ENCODE data around the gene FARS2. TPM values are rescaled to one million over a fixed set of nuclear protein-coding genes. Genes with fewer than 3 reads are reported as not detected.

FARS2 gene
- total and polyA plus RNA-seq, 2 donors (not counting 3 experiments of a cell fraction or from before 2014, with no cell fraction given) = 20.2 to 20.5 TPM

DNA sequence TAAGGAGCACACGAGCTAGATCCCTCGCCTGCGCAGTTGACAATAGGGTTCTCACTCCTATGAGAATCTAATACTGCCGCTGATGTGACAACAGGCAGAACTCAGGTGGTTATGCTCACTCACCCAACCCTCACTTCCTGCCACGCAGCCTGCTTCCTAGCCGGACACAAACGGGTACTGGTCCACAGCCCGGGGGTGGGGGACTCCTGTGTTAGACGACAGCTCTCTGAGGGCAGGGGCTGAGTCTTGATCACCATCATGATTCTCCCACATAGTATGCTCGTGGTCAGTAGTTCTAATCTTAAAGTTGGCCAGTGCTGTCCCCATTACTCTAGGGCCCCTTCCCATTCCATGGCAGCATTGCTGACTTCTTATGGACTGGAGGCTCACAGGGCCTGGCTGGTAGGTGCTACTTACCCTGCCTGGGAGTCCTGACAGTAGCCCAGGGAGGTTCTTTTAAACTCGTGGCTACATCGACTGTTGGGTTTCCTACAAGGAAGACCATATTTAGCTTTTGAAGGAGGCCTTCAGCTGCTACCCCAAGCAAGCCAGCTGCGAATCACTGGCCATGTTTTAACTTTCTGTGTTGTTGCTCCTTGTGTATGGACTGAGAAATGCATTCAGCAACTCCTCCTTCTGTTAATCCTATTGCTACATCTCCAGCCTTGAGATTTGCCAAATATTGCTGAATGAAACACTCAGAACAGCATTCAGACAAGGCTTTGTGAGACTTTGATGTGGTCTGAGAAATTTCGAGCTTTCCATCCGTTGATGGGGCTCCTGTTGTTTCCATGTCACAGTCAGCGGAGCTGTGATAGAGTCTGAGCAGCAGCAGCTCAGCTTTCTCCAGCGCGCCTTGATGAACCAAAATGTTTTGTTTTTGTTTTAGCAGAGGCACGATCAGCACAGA, 445.1 kb downstream of the FARS2 start:
- Histone ChIP-seq H3K4me3 (replicated peaks in 1 of 3; ENCODE audit: insufficient read depth in 1 of 3, low read depth in 1 of 3, low read length in 3 of 3) (no peak overlapping the region), H4K20me1 (replicated peaks; ENCODE audit: control insufficient read depth, extremely low read depth, insufficient read depth, low read length) (no peaks in the 10 kb centered on the region), H3K79me2 (ENCODE audit: control insufficient read depth, insufficient read depth, low read length) (no peaks in the 10 kb centered on the region), H3K4me2 (ENCODE audit: insufficient read depth, low read length) (no peak overlapping the region), H3K36me3 (ENCODE audit: control insufficient read depth in 2 of 2, extremely low read depth in 1 of 2, insufficient read depth in 2 of 2, low read length in 2 of 2) (no peaks in the 10 kb centered on the region), H3K9me1 (replicated peaks; ENCODE audit: control insufficient read depth, extremely low read depth, insufficient read depth, low read length) (no peaks in the 10 kb centered on the region), H3K9ac (replicated peaks; ENCODE audit: extremely low read depth, insufficient read depth, low read length) (no peak overlapping the region), H3K4me1 (ENCODE audit: control insufficient read depth, extremely low read depth, insufficient read depth, low read length) (no peaks in the 10 kb centered on the region), H2AFZ (ENCODE audit: low read depth, low read length) (no peak overlapping the region), H3K27me3 (ENCODE audit: control insufficient read depth in 2 of 2, insufficient read depth in 2 of 2, low read length in 2 of 2) (no peaks in the 10 kb centered on the region), H3K9me3 (replicated peaks; ENCODE audit: control insufficient read depth, insufficient read depth, low read length) (no peaks in the 10 kb centered on the region), H3K27ac (ENCODE audit: insufficient read depth, low read depth, low read length) (no peak overlapping the region)
- CTCF ChIA-PET = no interaction called here
- intact Hi-C loops (cut with micrococcal nuclease) = no loop called here
- dilution Hi-C loops (cut with MboI; ENCODE audit: extremely low pct_ligation_motif_present, low sequenced_read_pairs) = no loop called here
- POLR2A ChIA-PET = no interaction called here
- DNase-seq (ENCODE audit: low read depth, low spot score) (no peak), FAIRE-seq (no peak)
- TF ChIP-seq GATA2 (IDR thresholded peaks at IDR 0.05; ENCODE audit: insufficient read depth, insufficient read length, low read depth, low read length) (no peak), MYC (IDR thresholded peaks at IDR 0.05; ENCODE audit: low read depth, low read length) (no peak), POLR2AphosphoS5 (IDR thresholded peaks at IDR 0.05; ENCODE audit: insufficient read depth, low read depth, low read length) (no peak), JUN (IDR thresholded peaks at IDR 0.05; ENCODE audit: borderline replicate concordance, insufficient read depth, insufficient read length, low read depth) (no peak), FOS (IDR thresholded peaks at IDR 0.05; ENCODE audit: borderline replicate concordance, insufficient read depth, low read length) (no peak), EZH2 (IDR thresholded peaks at IDR 0.05; ENCODE audit: borderline replicate concordance, low read depth, low read length, severe bottlenecking) (no peak)
- BruUV-seq (replicated peaks) = no TSS peak
